H1 (cell line): ENCODE results near the gene C5orf58. TPM values are rescaled to one million over a fixed set of nuclear protein-coding genes. Genes with fewer than 3 reads are reported as not detected.

Experiments
- CHD7 ChIP-seq: fragments of 300-600 bp; sonication (generic); IDR thresholded peaks from 2 replicates; pipeline ENCODE4 v1.7.1; 2012; ENCODE audit warnings: low read length, moderate library complexity, mild to moderate bottlenecking, inconsistent platforms; ENCODE audit not compliant: insufficient replicate concordance
- CTBP2 ChIP-seq: IDR thresholded peaks from 2 replicates; pipeline ENCODE4 v1.7.0; 2011; ENCODE audit warnings: borderline replicate concordance, mild to moderate bottlenecking, moderate library complexity, mixed read lengths, low read length; ENCODE audit not compliant: insufficient read depth, insufficient read length
- SIX5 ChIP-seq: IDR thresholded peaks from 2 replicates; pipeline ENCODE4 v1.6.1; 2011; ENCODE audit warnings: mild to moderate bottlenecking, low read depth, low read length
- USF2 ChIP-seq: IDR thresholded peaks from 2 replicates; pipeline ENCODE4 v1.6.1; 2011; ENCODE audit warnings: low read length, improper control_type of control experiment
- polyA plus RNA-seq, 7 experiments: library from polyadenylated mRNA; depleted of rRNA in 3 of 7; stranded (reverse) in 5 of 7; unstranded in 2 of 7; fragments of >200 nt in 5 of 7; fragments of 200-250 nt in 2 of 7; gene quantifications; 1 replicate in 5 of 7; 2 replicates in 1 of 7; 4 replicates in 1 of 7; pipeline versions ENCODE4 v1.2.1 to v1.2.3, GENCODE V29; 2011 to 2013; ENCODE audit warnings: missing spikeins in 2 of 7, mixed read lengths in 2 of 7
- total RNA-seq: library from RNA; stranded (reverse); fragmentation: NEBNext Ultra II Directional; extraction: Animal tissue kit (Norgen Biotek cat#: 25700); gene quantifications from 2 replicates; pipeline ENCODE4 v1.2.1, GENCODE V29; 2021

The C5orf58 gene
- total and polyA plus RNA-seq, 2 of the 8 experiments (the other 6 are each of a cell fraction or from before 2014, with no cell fraction given) = 0.24 to 1.6 TPM

DNA sequence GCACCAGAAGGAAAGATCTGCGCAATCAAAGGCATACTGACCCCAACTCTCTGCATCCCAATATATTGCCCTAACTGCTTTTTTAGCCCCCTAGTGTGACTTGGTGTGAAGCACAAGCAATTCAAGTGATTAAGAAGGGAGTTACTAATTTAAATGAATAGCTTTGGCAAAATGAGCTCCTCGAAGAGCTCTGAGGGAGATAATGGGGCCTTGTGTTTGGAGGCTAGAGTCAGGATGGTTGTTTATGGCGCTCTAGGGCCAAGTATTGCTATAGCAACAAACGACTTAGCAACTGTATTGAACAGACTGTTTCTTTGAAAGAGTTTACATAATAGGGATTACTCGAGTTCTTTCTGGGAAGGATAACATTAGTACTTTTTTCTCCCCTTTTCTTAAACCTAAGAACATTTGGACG, 11.5 kb upstream of the C5orf58 start (continued):
- TF ChIP-seq CHD7 = no peak
- TF ChIP-seq SIX5 = no peak
- no peak for TF ChIP-seq CTBP2
- no peak for TF ChIP-seq USF2
- TF ChIP-seq, all 59 proteins: peak for 4
